Measurements from ENCODE around the gene VWC2. TPM values are rescaled to one million over a fixed set of nuclear protein-coding genes. Genes with fewer than 3 reads are reported as not detected.

The VWC2 gene
- total RNA-seq, 4 donors from 2014 or later, result 0.04 to 0.18 (median 0.13) TPM

DNA sequence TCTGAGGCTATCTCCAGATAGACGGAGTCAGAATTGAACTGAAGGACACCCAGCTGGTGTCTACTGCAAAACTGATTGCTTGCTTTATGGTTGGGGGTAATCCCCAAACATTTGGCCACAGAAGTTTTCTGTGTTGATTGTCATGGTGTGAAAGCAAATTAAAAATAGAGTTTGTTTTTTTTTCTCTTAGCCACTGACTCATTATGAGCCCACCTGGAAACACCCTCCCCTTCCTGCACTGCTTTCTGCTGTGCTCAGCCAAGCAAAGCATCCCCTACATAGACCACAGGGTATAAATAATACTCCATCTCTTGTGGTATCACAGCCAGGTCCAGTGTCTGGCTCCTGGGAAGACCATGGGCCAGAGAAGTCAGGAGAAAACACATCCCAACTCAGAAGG lies 6.5 kb upstream of the VWC2 start:
- H3K27ac ChIP-seq, result no peak overlapping the region
- no peaks in the 10 kb centered on the region for H3K9me3 ChIP-seq
- no peak overlapping the region for H3K4me3 ChIP-seq
- no peaks in the 10 kb centered on the region for H3K4me1 ChIP-seq
- DNase-seq (ENCODE audit: low spot score in 2 of 2), result no peak
- peaks cover 3% of the 10 kb centered on the region for H3K27me3 ChIP-seq
- TF ChIP-seq POLR2A (IDR thresholded peaks at IDR 0.05), result no peak
- no peak for TF ChIP-seq CTCF (IDR thresholded peaks at IDR 0.05)
- TF ChIP-seq EP300 (IDR thresholded peaks at IDR 0.05), result no peak
- TF ChIP-seq POLR2AphosphoS5 (IDR thresholded peaks at IDR 0.05), result no peak
- no peaks in the 10 kb centered on the region for H3K36me3 ChIP-seq
- WGBS, result 100% methylated on average over 1 of the region's 1 CpG

- 84% methylated on average over 5 of the region's 5 CpGs for WGBS
- H3K27me3 ChIP-seq, result peaks cover 9% of the 10 kb centered on the region
- H3K4me1 ChIP-seq, result no peaks in the 10 kb centered on the region
- TF ChIP-seq EP300 (IDR thresholded peaks at IDR 0.05), result no peak
- no peak for TF ChIP-seq CTCF (IDR thresholded peaks at IDR 0.05)
- no peak for TF ChIP-seq POLR2AphosphoS5 (IDR thresholded peaks at IDR 0.05)
- TF ChIP-seq POLR2A (IDR thresholded peaks at IDR 0.05), result no peak
- no peaks in the 10 kb centered on the region for H3K36me3 ChIP-seq
- H3K4me3 ChIP-seq, result no peak overlapping the region
- no peaks in the 10 kb centered on the region for H3K9me3 ChIP-seq
- no peak overlapping the region for H3K27ac ChIP-seq
- DNase-seq (ENCODE audit: low spot score in 2 of 2), result no peak
These were observed 5.7 kb upstream of the VWC2 start for GRCh38 chr7:49767719-49768118.

DNA sequence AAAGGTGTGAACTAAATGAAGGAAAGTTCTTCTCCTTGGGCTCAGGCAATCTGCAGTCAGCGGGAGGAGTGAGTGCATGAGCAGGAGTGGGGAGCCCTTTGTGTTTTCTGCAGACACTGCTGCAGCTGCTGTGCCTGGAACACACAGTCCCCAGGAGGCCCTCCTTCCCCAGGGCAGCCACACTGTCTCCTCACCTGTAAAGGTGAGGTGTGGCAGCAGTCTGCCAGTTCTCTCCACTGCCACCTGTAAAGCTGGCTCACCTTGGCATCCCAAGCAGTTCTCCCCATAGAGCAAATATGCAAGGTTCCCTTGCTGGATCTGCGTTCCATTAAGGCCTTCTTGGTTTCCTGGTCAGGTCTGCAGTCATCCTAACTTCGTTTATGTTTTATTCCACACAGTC lies 5.2 kb upstream of the VWC2 start:
- peaks cover 9% of the 10 kb centered on the region for H3K27me3 ChIP-seq
- H3K4me1 ChIP-seq, result peaks cover 2% of the 10 kb centered on the region
- WGBS, result 77% methylated on average over 3 of the region's 3 CpGs
- no peak for DNase-seq (ENCODE audit: low spot score in 2 of 2)
- no peaks in the 10 kb centered on the region for H3K36me3 ChIP-seq
- no peak overlapping the region for H3K27ac ChIP-seq
- H3K9me3 ChIP-seq, result no peaks in the 10 kb centered on the region
- TF ChIP-seq EP300 (IDR thresholded peaks at IDR 0.05) (no peak), POLR2AphosphoS5 (IDR thresholded peaks at IDR 0.05) (no peak), CTCF (IDR thresholded peaks at IDR 0.05) (no peak), POLR2A (IDR thresholded peaks at IDR 0.05) (no peak)
- H3K4me3 ChIP-seq, result no peak overlapping the region

GRCh38 chr7:49768835-49769234 lies 4.6 kb upstream of the VWC2 start:
- Histone ChIP-seq H3K4me3 (no peak overlapping the region), H3K27ac (no peak overlapping the region), H3K4me1 (peaks cover 8% of the 10 kb centered on the region), H3K27me3 (peaks cover 15% of the 10 kb centered on the region), H3K9me3 (no peaks in the 10 kb centered on the region), H3K36me3 (no peaks in the 10 kb centered on the region)
- 48% methylated on average over 3 of the region's 3 CpGs for WGBS
- no peak for DNase-seq (ENCODE audit: low spot score in 2 of 2)
- no peak for TF ChIP-seq CTCF (IDR thresholded peaks at IDR 0.05)
- TF ChIP-seq POLR2A (IDR thresholded peaks at IDR 0.05), result no peak
- no peak for TF ChIP-seq EP300 (IDR thresholded peaks at IDR 0.05)
- no peak for TF ChIP-seq POLR2AphosphoS5 (IDR thresholded peaks at IDR 0.05)

- no peak overlapping the region for H3K4me3 ChIP-seq
- no peak overlapping the region for H3K27ac ChIP-seq
- no peaks in the 10 kb centered on the region for H3K36me3 ChIP-seq
- no peaks in the 10 kb centered on the region for H3K9me3 ChIP-seq
- DNase-seq (ENCODE audit: low spot score in 2 of 2), result no peak
- H3K27me3 ChIP-seq, result peaks cover 20% of the 10 kb centered on the region
- TF ChIP-seq EP300 (IDR thresholded peaks at IDR 0.05), result no peak
- TF ChIP-seq POLR2A (IDR thresholded peaks at IDR 0.05), result no peak
- no peak for TF ChIP-seq CTCF (IDR thresholded peaks at IDR 0.05)
- no peak for TF ChIP-seq POLR2AphosphoS5 (IDR thresholded peaks at IDR 0.05)
- H3K4me1 ChIP-seq, result peaks cover 13% of the 10 kb centered on the region
These were observed 4.1 kb upstream of the VWC2 start for GRCh38 chr7:49769285-49769857.
